Lower leg skin (tissue), 3 donors: ENCODE data around the gene PDE1A.

Source experiments
- POLR2A ChIP-seq, 2 donors: fragments of 450-650 bp; IDR thresholded peaks; one replicate each; pipeline ENCODE4 v1.6.1; 2016 to 2017; ENCODE audit warnings: antibody characterized with exemption in 2 of 2, mild to moderate bottlenecking in 1 of 2, moderate library complexity in 1 of 2
- TF ChIP-seq, protein P1 (sequence below), 3 donors: fragments of 450-650 bp; IDR thresholded peaks; one replicate each; pipeline ENCODE4 v1.5.1; 2016; ENCODE audit warnings: antibody characterized with exemption in 3 of 3, mild to moderate bottlenecking in 3 of 3, moderate library complexity in 2 of 3

DNA sequence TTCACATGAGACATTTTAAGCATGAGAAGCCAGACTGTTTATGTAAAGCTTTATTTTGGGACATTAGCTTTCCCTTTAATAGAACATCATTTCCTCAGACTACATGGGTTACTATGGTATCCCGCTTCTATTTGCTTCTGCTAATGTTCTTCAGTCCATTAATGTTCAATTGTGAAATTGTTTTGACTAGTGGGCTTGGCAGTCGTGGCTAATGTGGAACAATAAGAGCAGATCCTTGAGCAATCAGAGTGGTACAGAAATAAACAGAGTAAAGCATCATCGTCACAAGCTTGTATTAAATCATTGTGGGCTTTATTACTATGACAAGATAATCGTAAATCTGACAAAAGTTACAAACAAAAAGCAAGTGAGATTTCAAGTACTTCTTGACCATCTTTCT is 60.2 kb downstream of the PDE1A start:
- TF ChIP-seq POLR2A (IDR thresholded peaks at IDR 0.05), result no peak
- TF ChIP-seq, protein P1, sequence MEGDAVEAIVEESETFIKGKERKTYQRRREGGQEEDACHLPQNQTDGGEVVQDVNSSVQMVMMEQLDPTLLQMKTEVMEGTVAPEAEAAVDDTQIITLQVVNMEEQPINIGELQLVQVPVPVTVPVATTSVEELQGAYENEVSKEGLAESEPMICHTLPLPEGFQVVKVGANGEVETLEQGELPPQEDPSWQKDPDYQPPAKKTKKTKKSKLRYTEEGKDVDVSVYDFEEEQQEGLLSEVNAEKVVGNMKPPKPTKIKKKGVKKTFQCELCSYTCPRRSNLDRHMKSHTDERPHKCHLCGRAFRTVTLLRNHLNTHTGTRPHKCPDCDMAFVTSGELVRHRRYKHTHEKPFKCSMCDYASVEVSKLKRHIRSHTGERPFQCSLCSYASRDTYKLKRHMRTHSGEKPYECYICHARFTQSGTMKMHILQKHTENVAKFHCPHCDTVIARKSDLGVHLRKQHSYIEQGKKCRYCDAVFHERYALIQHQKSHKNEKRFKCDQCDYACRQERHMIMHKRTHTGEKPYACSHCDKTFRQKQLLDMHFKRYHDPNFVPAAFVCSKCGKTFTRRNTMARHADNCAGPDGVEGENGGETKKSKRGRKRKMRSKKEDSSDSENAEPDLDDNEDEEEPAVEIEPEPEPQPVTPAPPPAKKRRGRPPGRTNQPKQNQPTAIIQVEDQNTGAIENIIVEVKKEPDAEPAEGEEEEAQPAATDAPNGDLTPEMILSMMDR (IDR thresholded peaks at IDR 0.05), result no peak
